Urinary bladder (tissue), 4 donors: ENCODE results near the gene PARD6G. TPM values are rescaled to one million over a fixed set of nuclear protein-coding genes. Genes with fewer than 3 reads are reported as not detected.

Experiments used
- DNase-seq: peaks from one replicate; pipeline ENCODE4 v3.0.0-alpha.2; 2015; ENCODE audit errors: extremely low spot score
- H3K27ac ChIP-seq: one replicate; pipeline ENCODE4 v1.5.1; 2013; ENCODE audit warnings: low read depth, mild to moderate bottlenecking, moderate library complexity
- H3K36me3 ChIP-seq: one replicate; pipeline ENCODE4 v1.6.1; 2013; ENCODE audit warnings: mild to moderate bottlenecking, moderate library complexity; ENCODE audit not compliant: insufficient read depth
- H3K4me1 ChIP-seq: one replicate; pipeline ENCODE4 v1.6.1; 2013; ENCODE audit warnings: mild to moderate bottlenecking, moderate library complexity; ENCODE audit not compliant: insufficient read depth
- H3K4me3 ChIP-seq: one replicate; pipeline ENCODE4 v1.5.1; 2013; ENCODE audit warnings: low read depth, low read length
- WGBS: extraction: QIAGEN DNeasy Blood & Tissue Kit; methylation state at CpG from one replicate; pipeline ENCODE4 v1.1.7; 2013; 5-methylcytosine and 5-hydroxymethylcytosine counted together
- polyA plus RNA-seq: library from polyadenylated mRNA; stranded (reverse); fragments of 200-250 nt; gene quantifications from one replicate; pipeline ENCODE4 v1.2.3, GENCODE V29; 2013
- total RNA-seq: library from RNA; depleted of rRNA; stranded (reverse); fragments of >200 nt; gene quantifications from one replicate; pipeline ENCODE4 v1.2.3, GENCODE V29; 2014
- donor health status: healthy with polysubstance abuse.
- donor health status: healthy.

PARD6G gene
- total and polyA plus RNA-seq, 2 donors: 5.9 to 14.0 TPM

- DNase-seq: no peak
- Histone ChIP-seq H3K36me3 (no peaks in the 10 kb centered on the region), H3K4me3 (no peak overlapping the region), H3K27ac (no peak overlapping the region), H3K4me1 (no peaks in the 10 kb centered on the region)
- WGBS: 97% methylated on average over 12 of the region's 12 CpGs
These were observed 61.8 kb downstream of the PARD6G start for GRCh38 chr18:80185545-80185944.

DNA sequence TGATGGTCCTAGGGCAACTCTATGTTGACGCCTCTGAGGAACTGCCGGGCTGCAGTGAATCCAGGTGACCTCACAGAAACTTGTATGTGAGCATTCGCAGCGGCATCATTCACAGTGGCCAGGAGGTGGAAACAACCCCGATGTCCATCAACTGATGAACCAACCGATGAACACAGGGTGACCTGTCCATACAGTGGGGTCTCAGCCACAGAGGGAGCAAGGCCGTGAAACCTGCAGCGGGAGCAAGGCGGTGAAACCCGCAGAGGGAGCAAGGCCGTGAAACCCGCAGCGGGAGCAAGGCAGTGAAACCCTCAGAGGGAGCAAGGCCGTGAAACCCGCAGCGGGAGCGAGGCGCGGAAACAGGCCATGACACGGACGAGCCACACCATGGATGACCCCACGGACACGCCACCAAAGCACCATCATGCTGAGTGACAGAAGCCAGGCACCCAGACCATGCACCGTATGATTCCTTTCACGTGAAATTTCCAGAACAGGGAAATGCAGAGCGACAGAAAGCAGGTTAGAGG is 63.0 kb downstream of the PARD6G start:
- H3K4me1 ChIP-seq: no peaks in the 10 kb centered on the region
- H3K27ac ChIP-seq: no peak overlapping the region
- no peak for DNase-seq
- WGBS: 96% methylated on average over 26 of the region's 26 CpGs
- no peaks in the 10 kb centered on the region for H3K36me3 ChIP-seq
- no peak overlapping the region for H3K4me3 ChIP-seq

- no peak overlapping the region for H3K27ac ChIP-seq
- WGBS: 74% methylated on average over 13 of the region's 13 CpGs
- DNase-seq: no peak
- H3K4me1 ChIP-seq: no peaks in the 10 kb centered on the region
- no peaks in the 10 kb centered on the region for H3K36me3 ChIP-seq
- no peak overlapping the region for H3K4me3 ChIP-seq
These were observed 63.9 kb downstream of the PARD6G start for GRCh38 chr18:80183273-80184050.

- H3K4me3 ChIP-seq: no peak overlapping the region
- no peak for DNase-seq
- no peaks in the 10 kb centered on the region for H3K4me1 ChIP-seq
- 84% methylated on average over 9 of the region's 9 CpGs for WGBS
- H3K36me3 ChIP-seq: no peaks in the 10 kb centered on the region
- no peak overlapping the region for H3K27ac ChIP-seq
These were observed 64.5 kb downstream of the PARD6G start for GRCh38 chr18:80182855-80183254.

GRCh38 chr18:80181642-80182461 is 65.5 kb downstream of the PARD6G start:
- no peak overlapping the region for H3K27ac ChIP-seq
- no peak overlapping the region for H3K4me3 ChIP-seq
- H3K36me3 ChIP-seq: no peaks in the 10 kb centered on the region
- DNase-seq: no peak
- no peaks in the 10 kb centered on the region for H3K4me1 ChIP-seq
- 76% methylated on average over 12 of the region's 12 CpGs for WGBS

GRCh38 chr18:80180778-80181564 is 66.3 kb downstream of the PARD6G start:
- DNase-seq: no peak
- H3K27ac ChIP-seq: no peak overlapping the region
- no peaks in the 10 kb centered on the region for H3K4me1 ChIP-seq
- no peak overlapping the region for H3K4me3 ChIP-seq
- 91% methylated on average over 33 of the region's 33 CpGs for WGBS
- no peaks in the 10 kb centered on the region for H3K36me3 ChIP-seq

- 79% methylated on average over 20 of the region's 20 CpGs for WGBS
- H3K4me1 ChIP-seq: no peaks in the 10 kb centered on the region
- no peak overlapping the region for H3K4me3 ChIP-seq
- no peak for DNase-seq
- H3K27ac ChIP-seq: no peak overlapping the region
- no peaks in the 10 kb centered on the region for H3K36me3 ChIP-seq
These were observed 67.3 kb downstream of the PARD6G start for GRCh38 chr18:80179857-80180558.

DNA sequence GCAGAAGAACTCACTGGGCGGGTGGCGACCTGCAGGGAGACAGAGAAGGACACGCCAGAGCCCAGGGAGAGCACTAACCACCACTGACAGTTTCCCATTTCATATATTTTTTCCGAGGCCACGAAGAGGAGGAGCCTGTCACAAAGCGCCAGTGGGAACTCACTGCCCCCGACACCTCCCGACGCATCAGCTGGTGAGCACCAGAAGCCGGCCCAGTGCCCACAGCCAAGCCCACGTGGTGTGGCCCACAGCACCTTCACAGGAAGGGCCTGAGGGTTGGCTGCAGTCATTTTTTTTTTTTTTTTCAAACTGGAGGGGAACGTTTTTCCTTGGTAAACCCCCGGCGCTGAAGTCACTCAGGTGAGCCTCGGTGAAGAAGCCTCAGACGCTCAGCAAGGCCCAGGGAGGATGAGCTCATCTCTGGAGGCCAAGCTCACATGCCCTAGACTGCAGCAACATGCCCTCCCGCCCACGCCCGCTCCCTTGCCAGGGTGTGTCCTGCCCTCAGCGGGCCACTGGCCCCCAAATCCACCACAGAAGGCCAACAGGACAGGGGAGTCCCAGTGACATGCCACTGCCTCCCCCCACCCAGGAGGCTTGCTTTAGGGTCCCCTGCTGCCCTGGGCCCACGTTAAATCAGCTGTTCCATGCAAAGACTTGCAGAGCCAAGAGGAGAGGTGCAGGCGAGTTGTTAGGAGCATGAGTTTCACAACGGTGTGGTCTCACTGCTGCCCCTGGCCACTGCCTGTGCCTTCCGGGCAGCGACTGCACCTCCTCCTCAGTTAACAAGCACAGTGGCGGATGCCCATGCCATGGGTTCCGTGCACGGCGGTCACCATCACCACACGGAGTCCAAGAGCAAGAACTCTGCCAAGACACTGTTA is 68.1 kb downstream of the PARD6G start:
- Histone ChIP-seq H3K27ac (no peak overlapping the region), H3K4me1 (no peaks in the 10 kb centered on the region), H3K36me3 (no peaks in the 10 kb centered on the region), H3K4me3 (no peak overlapping the region)
- 87% methylated on average over 30 of the region's 30 CpGs for WGBS
- no peak for DNase-seq

DNA sequence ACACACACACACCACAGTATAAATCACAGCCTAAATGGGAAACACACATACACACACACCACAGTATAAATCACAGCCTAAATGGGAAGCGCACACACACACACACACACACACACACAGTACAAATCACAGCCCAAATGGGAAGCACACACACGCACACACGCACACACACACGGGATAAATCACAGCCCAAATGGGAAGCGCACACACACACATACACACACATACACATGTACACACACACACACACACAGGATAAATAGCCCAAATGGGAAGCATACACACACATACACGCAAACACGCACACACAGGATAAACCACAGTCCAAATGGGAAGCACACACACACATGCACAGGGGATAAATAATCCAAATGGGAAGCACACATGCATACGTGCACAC is 70.2 kb downstream of the PARD6G start:
- DNase-seq: no peak
- no peaks in the 10 kb centered on the region for H3K4me1 ChIP-seq
- H3K36me3 ChIP-seq: no peaks in the 10 kb centered on the region
- H3K27ac ChIP-seq: no peak overlapping the region
- WGBS: 88% methylated on average over 8 of the region's 8 CpGs
- H3K4me3 ChIP-seq: no peak overlapping the region

- Histone ChIP-seq H3K4me3 (no peak overlapping the region), H3K4me1 (no peaks in the 10 kb centered on the region), H3K36me3 (no peaks in the 10 kb centered on the region), H3K27ac (no peak overlapping the region)
- 51% methylated on average over 17 of the region's 17 CpGs for WGBS
- no peak for DNase-seq
These were observed 70.8 kb downstream of the PARD6G start for GRCh38 chr18:80176334-80177073.

- no peak for DNase-seq
- WGBS: 83% methylated on average over 18 of the region's 18 CpGs
- Histone ChIP-seq H3K4me3 (no peak overlapping the region), H3K27ac (no peak overlapping the region), H3K4me1 (no peaks in the 10 kb centered on the region), H3K36me3 (no peaks in the 10 kb centered on the region)
These were observed 71.7 kb downstream of the PARD6G start for GRCh38 chr18:80175451-80176204.
